IPS-20b (cell line): Measurements from ENCODE around the gene SMG9.

Experiments
- H3K27ac ChIP-seq: one replicate; pipeline ENCODE4 v1.5.1; 2013; ENCODE audit warnings: low read length
- H3K27me3 ChIP-seq: 2 replicates; pipeline ENCODE4 v1.6.1; 2013; ENCODE audit warnings: mild to moderate bottlenecking, low read length, inconsistent platforms; ENCODE audit not compliant: insufficient read depth
- H3K36me3 ChIP-seq: 2 replicates; pipeline ENCODE4 v1.6.1; 2013; ENCODE audit warnings: low read depth, mild to moderate bottlenecking, inconsistent platforms, low read length, moderate library complexity; ENCODE audit not compliant: insufficient read depth
- H3K4me1 ChIP-seq: 2 replicates; pipeline ENCODE4 v1.6.1; 2013; ENCODE audit warnings: mild to moderate bottlenecking, control low read depth, inconsistent platforms, low read length, moderate library complexity; ENCODE audit not compliant: insufficient read depth
- H3K4me3 ChIP-seq: 2 replicates; pipeline ENCODE4 v1.5.1; 2013; ENCODE audit warnings: mild to moderate bottlenecking, low read length, inconsistent platforms
- H3K9ac ChIP-seq: 2 replicates; pipeline ENCODE4 v1.6.1; 2013; ENCODE audit warnings: low read depth, mild to moderate bottlenecking, inconsistent platforms, low read length, moderate library complexity
- H3K9me3 ChIP-seq: 2 replicates; pipeline ENCODE4 v1.6.1; 2013; ENCODE audit warnings: mild to moderate bottlenecking, low read depth, low read length, inconsistent platforms; ENCODE audit not compliant: insufficient read depth

Gene SMG9

DNA sequence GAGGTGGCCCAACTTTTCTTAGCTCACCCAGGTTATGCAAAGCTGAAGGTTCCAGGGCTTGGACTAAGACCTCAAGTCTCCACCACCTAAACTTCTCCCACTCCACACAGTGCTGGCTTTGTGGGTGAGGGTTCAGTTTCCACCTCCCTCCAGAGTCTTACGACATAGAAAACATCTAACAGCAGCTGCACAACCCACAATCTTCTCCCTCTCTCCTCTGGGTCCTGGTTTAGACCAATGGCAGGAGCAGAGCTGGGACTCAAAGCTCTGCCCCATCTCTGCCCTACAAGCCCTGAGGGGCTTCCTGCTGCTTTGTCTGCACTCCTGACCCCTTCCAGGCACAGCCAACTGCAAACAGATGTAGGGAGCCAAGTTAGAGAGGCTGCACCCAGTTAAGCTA, 22.9 kb downstream of the SMG9 start:
- Histone ChIP-seq H3K4me3 (no peak overlapping the region), H3K36me3 (peaks cover 71% of the 10 kb centered on the region), H3K4me1 (no peaks in the 10 kb centered on the region), H3K27me3 (no peaks in the 10 kb centered on the region), H3K9me3 (no peaks in the 10 kb centered on the region), H3K9ac (no peak overlapping the region), H3K27ac (no peak overlapping the region)

GRCh38 chr19:43731346-43731745, 23.4 kb downstream of the SMG9 start:
- Histone ChIP-seq H3K27ac (no peak overlapping the region), H3K4me3 (no peak overlapping the region), H3K36me3 (peaks cover 66% of the 10 kb centered on the region), H3K4me1 (no peaks in the 10 kb centered on the region), H3K9me3 (no peaks in the 10 kb centered on the region), H3K9ac (no peak overlapping the region), H3K27me3 (no peaks in the 10 kb centered on the region)

DNA sequence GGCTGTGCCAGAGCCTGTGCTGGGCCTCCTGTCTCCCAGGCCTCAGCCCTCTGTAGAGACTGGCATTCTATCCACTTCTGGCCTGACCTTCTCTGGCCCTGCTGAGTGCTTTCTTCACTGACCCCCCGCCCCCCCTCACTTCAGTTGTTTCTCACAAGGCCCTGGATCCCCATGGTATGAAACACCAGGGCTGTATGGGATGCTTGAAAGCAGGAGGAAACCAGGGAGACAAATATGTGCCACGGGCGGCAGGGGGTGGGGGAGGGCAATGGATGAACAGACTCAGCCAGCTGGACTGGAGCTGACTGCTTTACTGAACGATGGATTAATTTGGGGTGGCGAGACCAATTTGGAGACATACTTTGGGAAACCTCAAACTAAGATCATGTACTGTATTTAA, 24.8 kb downstream of the SMG9 start:
- Histone ChIP-seq H3K9ac (no peak overlapping the region), H3K9me3 (no peaks in the 10 kb centered on the region), H3K4me1 (no peaks in the 10 kb centered on the region), H3K27ac (no peak overlapping the region), H3K4me3 (no peak overlapping the region), H3K36me3 (peaks cover 56% of the 10 kb centered on the region), H3K27me3 (no peaks in the 10 kb centered on the region)

GRCh38 chr19:43727593-43727853, 27.2 kb downstream of the SMG9 start:
- peaks cover 32% of the 10 kb centered on the region for H3K36me3 ChIP-seq

GRCh38 chr19:43726736-43727592, 27.8 kb downstream of the SMG9 start:
- H3K27me3 ChIP-seq = no peaks in the 10 kb centered on the region
- no peak overlapping the region for H3K9ac ChIP-seq
- H3K27ac ChIP-seq = no peak overlapping the region
- H3K9me3 ChIP-seq = no peaks in the 10 kb centered on the region
- H3K4me1 ChIP-seq = no peaks in the 10 kb centered on the region
- H3K36me3 ChIP-seq = peaks cover 28% of the 10 kb centered on the region
- no peak overlapping the region for H3K4me3 ChIP-seq

More at GRCh38 chr19:43727593-43727853, 27.2 kb downstream of the SMG9 start:
- H3K9ac ChIP-seq = no peak overlapping the region
- H3K9me3 ChIP-seq = no peaks in the 10 kb centered on the region
- H3K4me1 ChIP-seq = no peaks in the 10 kb centered on the region
- no peak overlapping the region for H3K27ac ChIP-seq
- no peak overlapping the region for H3K4me3 ChIP-seq
- no peaks in the 10 kb centered on the region for H3K27me3 ChIP-seq

DNA sequence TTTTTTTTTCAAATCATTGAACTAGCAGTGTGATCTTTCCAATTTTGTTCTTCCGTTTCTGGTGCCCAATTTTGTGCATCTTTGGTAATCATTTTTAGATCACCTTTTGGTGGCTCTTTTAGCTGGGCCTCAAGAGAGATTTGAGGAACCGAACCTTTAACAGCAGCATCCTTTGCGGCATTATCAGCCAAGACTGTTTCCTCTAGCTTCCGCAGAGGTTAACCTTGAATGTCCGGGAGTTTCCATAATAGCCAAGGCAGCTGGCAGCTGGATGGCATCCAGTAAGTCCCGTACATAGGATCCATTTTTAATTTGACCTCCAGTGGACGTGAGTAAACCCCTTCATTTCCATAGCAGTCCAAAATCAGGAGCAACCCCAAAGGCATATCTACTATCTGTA, 29.3 kb downstream of the SMG9 start:
- Histone ChIP-seq H3K27me3 (no peaks in the 10 kb centered on the region), H3K36me3 (peaks cover 14% of the 10 kb centered on the region), H3K9me3 (no peaks in the 10 kb centered on the region), H3K4me1 (no peaks in the 10 kb centered on the region), H3K9ac (no peak overlapping the region), H3K27ac (no peak overlapping the region), H3K4me3 (no peak overlapping the region)

GRCh38 chr19:43724896-43725295, 29.9 kb downstream of the SMG9 start:
- Histone ChIP-seq H3K4me3 (no peak overlapping the region), H3K9ac (no peak overlapping the region), H3K27ac (no peak overlapping the region)

GRCh38 chr19:43723588-43723987, 31.2 kb downstream of the SMG9 start:
- H3K4me1 ChIP-seq = no peaks in the 10 kb centered on the region
- no peak overlapping the region for H3K4me3 ChIP-seq
- no peak overlapping the region for H3K9ac ChIP-seq
- peaks cover 7% of the 10 kb centered on the region for H3K36me3 ChIP-seq
- no peaks in the 10 kb centered on the region for H3K27me3 ChIP-seq
- no peaks in the 10 kb centered on the region for H3K9me3 ChIP-seq
- H3K27ac ChIP-seq = no peak overlapping the region

More at GRCh38 chr19:43724896-43725295, 29.9 kb downstream of the SMG9 start:
- H3K36me3 ChIP-seq = peaks cover 14% of the 10 kb centered on the region
- H3K9me3 ChIP-seq = no peaks in the 10 kb centered on the region
- no peaks in the 10 kb centered on the region for H3K27me3 ChIP-seq
- no peaks in the 10 kb centered on the region for H3K4me1 ChIP-seq

GRCh38 chr19:43721469-43722048, 33.2 kb downstream of the SMG9 start:
- H3K4me1 ChIP-seq = no peaks in the 10 kb centered on the region
- no peaks in the 10 kb centered on the region for H3K36me3 ChIP-seq
- H3K9ac ChIP-seq = no peak overlapping the region
- no peak overlapping the region for H3K27ac ChIP-seq
- no peaks in the 10 kb centered on the region for H3K27me3 ChIP-seq
- H3K4me3 ChIP-seq = no peak overlapping the region
- no peaks in the 10 kb centered on the region for H3K9me3 ChIP-seq

DNA sequence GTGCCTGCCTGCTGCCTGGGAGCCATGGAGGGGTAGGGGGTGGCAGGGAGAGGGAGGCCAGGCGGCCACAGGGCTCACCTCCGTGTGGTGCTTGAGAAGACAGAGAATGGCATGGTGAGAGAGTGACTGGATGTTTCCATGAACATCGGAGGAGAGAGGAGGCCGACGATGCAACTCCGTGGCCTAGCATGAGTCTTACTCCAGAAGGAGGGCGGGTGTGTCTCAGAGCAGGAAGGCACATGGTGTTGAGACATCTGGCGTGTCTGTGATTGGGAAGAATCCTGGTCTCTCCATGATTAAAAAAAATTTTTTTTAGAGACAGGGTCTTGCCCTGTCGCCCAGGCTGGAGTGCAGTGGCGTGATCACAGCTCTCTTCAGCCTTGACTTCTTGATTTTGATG, 33.8 kb downstream of the SMG9 start:
- Histone ChIP-seq H3K27ac (no peak overlapping the region), H3K9me3 (no peaks in the 10 kb centered on the region), H3K4me1 (no peaks in the 10 kb centered on the region), H3K4me3 (no peak overlapping the region), H3K9ac (no peak overlapping the region), H3K36me3 (no peaks in the 10 kb centered on the region), H3K27me3 (no peaks in the 10 kb centered on the region)

GRCh38 chr19:43719918-43720317, 34.8 kb downstream of the SMG9 start:
- Histone ChIP-seq H3K27me3 (no peaks in the 10 kb centered on the region), H3K4me1 (no peaks in the 10 kb centered on the region), H3K4me3 (no peak overlapping the region), H3K36me3 (no peaks in the 10 kb centered on the region), H3K27ac (no peak overlapping the region), H3K9ac (no peak overlapping the region), H3K9me3 (no peaks in the 10 kb centered on the region)

DNA sequence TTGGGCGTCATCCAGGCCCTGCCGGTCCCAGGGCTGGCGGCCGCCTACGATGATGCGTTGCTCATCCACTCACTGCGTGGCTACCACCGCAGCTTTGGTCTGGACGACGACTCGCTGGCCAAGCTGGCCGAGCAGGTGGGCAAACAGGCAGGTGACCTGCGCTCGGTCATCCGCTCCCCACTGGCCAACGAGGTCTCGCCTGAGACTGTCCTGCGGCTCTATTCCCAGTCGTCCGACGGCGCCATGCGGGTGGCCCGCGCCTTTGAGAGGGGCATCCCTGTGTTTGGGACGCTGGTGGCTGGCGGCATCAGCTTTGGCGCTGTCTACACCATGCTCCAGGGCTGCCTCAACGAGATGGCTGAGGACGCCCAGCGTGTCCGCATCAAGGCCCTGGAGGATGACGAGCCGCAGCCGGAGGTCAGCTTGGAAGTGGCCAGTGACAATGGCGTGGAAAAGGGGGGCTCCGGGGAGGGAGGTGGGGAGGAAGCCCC, 35.3 kb downstream of the SMG9 start:
- no peaks in the 10 kb centered on the region for H3K36me3 ChIP-seq
- H3K9me3 ChIP-seq = no peaks in the 10 kb centered on the region
- no peak overlapping the region for H3K4me3 ChIP-seq
- H3K27me3 ChIP-seq = no peaks in the 10 kb centered on the region
- no peak overlapping the region for H3K9ac ChIP-seq
- H3K4me1 ChIP-seq = no peaks in the 10 kb centered on the region
- no peak overlapping the region for H3K27ac ChIP-seq
